ENCODE measurements around the gene FXYD5.

DNA sequence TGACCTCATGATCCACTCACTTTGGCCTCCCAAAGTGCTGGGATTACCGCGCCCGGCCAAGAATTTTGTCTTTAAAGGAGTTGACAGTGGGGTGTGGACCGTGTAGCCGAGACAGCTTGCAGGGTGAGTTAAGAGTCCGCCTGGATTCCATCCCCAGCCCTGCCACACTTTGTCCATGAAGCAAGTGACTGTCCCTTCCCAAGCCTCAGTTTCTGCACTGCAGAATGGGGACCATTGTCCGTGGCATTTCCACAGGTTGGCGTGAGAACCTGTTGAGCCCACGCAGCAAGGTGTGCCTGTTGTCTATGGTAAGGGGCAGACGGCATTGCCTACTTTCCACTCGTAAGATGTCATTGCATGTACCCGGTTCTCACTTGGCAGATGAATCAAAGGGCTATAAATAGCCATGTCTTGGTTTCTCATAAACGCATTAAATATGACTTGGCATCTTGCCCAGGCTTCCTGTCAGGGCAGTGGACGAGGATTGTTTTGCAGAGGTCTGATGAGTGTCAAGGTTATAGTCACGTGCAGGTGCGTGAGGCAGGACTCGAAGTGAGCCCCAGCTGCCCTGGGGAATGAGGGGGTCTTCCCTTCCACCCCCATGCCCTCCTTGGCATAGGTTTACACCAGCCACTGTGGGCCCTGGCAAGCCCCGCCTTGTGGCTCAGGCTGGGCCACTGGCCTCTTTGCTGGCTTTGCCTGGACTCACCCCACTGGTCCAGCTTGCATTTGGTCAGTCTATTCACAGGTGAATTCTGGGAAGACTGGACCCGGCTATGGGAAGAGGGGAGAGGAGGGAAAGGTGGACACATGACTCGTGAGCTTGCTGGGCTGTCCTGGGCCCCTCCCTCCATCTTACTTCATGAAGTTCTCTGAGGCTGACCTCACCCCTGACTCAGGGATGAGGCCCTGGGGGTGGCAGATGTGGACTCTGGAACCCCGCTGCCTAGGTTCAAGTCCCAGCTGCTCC lies 59.4 kb downstream of the FXYD5 start:
- TF ChIP-seq POLR2A (IDR thresholded peaks at IDR 0.05) = peak in 1 of 2 donors; percentile 42
- TF ChIP-seq, protein P1, sequence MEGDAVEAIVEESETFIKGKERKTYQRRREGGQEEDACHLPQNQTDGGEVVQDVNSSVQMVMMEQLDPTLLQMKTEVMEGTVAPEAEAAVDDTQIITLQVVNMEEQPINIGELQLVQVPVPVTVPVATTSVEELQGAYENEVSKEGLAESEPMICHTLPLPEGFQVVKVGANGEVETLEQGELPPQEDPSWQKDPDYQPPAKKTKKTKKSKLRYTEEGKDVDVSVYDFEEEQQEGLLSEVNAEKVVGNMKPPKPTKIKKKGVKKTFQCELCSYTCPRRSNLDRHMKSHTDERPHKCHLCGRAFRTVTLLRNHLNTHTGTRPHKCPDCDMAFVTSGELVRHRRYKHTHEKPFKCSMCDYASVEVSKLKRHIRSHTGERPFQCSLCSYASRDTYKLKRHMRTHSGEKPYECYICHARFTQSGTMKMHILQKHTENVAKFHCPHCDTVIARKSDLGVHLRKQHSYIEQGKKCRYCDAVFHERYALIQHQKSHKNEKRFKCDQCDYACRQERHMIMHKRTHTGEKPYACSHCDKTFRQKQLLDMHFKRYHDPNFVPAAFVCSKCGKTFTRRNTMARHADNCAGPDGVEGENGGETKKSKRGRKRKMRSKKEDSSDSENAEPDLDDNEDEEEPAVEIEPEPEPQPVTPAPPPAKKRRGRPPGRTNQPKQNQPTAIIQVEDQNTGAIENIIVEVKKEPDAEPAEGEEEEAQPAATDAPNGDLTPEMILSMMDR (IDR thresholded peaks at IDR 0.05 in 4 of 5, conservative IDR thresholded peaks at IDR 0.05 in 1 of 5) = no peak
